Left renal pelvis (tissue), 4 donors: ENCODE measurements around the gene ZNF569. TPM values are rescaled to one million over a fixed set of nuclear protein-coding genes. Genes with fewer than 3 reads are reported as not detected.

ENCODE experiments used
- DNase-seq, 4 donors: peaks; one replicate each; pipeline ENCODE4 v3.0.0-alpha.2; 2013; ENCODE audit warnings: low read depth in 4 of 4, low spot score in 3 of 4
- polyA plus RNA-seq, 4 donors: library from polyadenylated mRNA; unstranded; fragments of 120-200 nt; gene quantifications; one replicate each; pipeline ENCODE4 v1.2.1, GENCODE V29; 2013; ENCODE audit not compliant: insufficient read length in 4 of 4

ZNF569 gene
- 10 to 100 TPM in 3 of 4 donors, 1 to 10 TPM in 1; 10.0 to 17.7 (median 12.1) TPM for polyA plus RNA-seq

- peak; percentile 83 to 92 (median 88) for DNase-seq
Observed at GRCh38 chr19:37466798-37467607, at the start of gene ZNF569. ZNF569 (minus strand) TSS chr19:37467444; CDS start chr19:37444921, 22,523 bp downstream.

DNA sequence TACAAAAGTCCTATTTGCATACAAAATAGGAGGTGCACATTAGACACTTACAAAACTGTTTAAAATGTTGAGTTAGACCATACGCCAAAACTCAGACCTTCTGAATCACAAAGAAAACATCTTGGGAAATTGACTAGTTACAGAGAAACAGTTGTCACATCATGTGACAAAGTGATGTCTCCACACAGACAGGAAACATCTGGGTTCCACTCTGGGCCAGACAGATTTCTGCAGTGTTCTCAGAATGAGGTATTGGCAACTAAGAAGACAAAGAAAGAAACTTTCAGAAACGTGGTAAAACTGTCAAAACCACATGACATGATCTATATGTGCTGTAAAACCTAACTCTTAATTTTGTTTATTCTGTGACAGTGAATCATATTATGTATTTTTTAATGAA is 46.2 kb upstream of the ZNF569 start:
- no peak for DNase-seq

GRCh38 chr19:37511821-37512220 is 44.6 kb upstream of the ZNF569 start:
- DNase-seq, result no peak

GRCh38 chr19:37511186-37511585 is 43.9 kb upstream of the ZNF569 start:
- DNase-seq, result no peak

DNA sequence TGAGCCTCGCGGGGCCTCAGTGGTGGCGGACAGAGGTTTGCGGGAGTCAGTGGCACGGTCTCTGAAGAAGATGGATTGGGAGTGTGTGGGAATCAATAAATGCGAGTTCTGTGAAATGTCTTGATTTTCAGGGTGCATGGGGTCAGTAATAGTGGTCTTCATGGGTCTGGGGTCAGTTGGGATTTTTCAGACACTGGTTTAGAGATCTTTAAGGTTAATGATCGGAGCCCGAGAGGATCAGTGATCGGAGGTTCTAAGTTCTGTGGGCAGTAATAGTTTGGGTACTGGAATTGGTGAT is 39.9 kb upstream of the ZNF569 start:
- no peak for DNase-seq

DNA sequence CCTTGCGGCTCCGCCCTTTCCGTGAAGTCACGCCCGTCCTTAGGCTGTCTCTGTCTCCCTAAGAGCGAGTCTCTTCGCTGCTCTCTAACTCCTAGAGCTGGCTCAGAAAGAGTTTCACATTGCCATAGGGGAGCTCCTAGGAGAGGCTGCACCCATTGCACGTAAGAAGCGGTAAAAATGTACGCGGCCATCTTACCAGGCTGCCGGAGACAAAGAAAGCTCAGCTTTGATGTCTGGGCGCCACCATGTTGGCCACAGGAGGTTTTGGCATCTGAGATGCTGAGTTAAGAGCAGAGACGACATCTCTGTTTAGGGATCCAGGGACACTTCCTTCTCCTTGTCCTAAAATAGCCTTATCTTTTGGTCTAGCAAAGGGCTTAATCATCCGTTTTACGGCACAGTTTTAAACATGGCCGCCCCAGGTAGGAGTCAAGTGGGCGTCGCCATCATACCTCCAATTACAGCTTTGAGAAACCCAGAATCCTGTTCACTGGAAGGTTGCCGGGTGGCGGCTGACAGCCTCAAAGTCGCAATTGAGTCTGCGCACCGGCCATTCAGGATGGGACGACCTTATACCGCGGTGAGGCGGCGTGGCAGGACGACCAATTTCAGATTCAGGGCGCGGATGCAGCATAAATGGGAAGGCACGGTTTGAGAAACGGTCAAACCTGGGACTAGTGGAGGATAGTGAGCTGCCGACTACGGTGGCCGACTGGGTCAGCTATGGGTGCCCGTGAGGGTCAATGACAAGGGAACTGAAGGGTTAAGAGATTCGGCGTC is 39.3 kb upstream of the ZNF569 start, which contains the start of gene ZNF793:
Gene ZNF793, plus strand, starts transcription at position 553 of the 780 bp plus-strand sequence. CDS start 16,501 bp downstream, outside the sequence.
- peak; percentile 78 to 86 (median 82) for DNase-seq

DNA sequence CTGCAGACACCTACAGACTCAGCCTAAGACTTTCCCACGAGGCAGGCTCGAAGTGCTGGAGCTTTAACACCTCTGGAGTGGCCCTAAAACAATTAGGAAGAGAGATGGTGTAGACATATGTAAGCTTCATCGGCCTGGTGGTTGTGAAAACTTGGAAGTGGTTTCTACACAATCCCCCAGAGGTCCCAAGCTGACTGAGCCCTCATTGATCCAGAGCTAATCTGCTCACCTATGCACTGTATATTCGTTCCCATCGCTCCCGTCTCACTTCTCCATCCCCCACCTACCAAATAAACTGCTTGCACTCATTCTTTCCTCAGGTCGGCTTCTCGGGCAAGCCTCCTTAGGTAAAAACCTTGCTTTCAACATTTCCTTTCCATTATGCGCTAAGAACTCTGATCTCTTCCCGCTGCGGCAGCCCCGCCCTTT is 38.7 kb upstream of the ZNF569 start:
- DNase-seq, result no peak

DNA sequence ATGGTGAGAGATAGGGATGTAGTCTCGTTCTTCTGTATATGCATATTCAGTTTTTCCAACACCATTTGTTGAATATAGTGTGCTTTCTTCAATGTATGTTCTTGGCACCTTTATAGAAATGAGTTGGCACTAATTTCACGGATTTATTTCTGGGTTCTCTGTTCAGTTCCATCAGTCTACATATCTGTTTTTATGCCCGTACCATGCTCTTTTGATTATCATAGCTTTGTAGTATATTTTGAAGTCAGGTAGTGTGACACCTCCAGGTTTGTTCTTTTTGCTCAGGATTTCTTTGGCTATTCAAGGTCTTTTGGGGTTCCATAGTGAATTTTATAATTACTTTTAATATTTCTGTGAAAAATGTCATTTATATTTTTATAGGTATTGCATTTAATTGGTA is 25.0 kb upstream of the ZNF569 start:
- no peak for DNase-seq

DNA sequence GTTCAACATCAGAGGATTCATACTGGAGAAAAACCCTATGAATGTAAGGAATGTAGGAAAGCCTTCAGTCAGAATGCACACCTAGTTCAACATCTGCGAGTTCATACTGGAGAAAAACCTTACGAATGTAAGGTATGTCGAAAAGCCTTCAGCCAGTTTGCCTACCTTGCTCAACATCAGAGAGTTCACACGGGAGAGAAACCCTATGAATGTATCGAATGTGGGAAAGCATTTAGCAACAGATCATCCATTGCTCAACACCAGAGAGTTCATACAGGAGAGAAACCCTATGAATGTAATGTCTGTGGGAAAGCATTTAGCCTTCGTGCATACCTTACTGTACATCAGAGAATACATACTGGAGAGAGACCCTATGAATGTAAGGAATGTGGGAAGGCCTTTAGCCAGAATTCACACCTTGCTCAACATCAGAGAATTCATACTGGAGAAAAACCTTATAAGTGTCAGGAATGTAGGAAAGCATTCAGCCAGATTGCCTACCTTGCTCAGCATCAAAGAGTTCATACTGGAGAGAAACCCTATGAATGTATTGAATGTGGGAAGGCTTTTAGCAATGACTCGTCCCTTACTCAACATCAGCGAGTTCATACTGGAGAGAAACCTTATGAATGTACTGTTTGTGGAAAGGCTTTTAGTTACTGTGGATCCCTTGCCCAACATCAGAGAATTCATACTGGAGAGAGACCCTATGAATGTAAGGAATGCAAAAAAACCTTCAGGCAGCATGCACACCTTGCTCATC is 17.3 kb upstream of the ZNF569 start:
- DNase-seq, result no peak

DNA sequence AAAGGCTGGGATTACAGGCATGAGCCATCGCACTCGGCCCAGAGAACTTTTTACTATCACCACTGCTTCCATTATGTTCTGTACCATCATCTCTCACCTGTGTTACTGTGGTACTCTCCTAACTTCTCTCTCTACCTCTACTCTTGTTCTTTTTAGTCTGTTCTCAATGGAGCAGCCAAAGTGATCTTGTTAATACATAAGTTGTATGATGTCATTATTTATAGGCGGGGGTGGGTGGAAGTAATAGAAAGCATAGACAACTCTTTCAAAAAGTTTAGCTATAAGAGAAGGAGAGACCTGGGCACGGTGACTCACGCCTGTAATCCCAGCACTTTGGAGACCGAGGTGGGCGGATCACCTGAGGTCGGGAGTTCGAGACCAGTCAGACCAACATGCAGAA is 4.9 kb upstream of the ZNF569 start:
- no peak for DNase-seq

GRCh38 chr19:37470216-37470615 is 3.0 kb upstream of the ZNF569 start:
- no peak for DNase-seq

- DNase-seq, result peak; percentile 81 to 85 (median 82)
Observed at GRCh38 chr19:37468961-37469777, 1.9 kb upstream of the ZNF569 start, which contains the start of gene ZNF570. ZNF570 (plus strand) TSS chr19:37469356; CDS start chr19:37470355, 999 bp downstream.

DNA sequence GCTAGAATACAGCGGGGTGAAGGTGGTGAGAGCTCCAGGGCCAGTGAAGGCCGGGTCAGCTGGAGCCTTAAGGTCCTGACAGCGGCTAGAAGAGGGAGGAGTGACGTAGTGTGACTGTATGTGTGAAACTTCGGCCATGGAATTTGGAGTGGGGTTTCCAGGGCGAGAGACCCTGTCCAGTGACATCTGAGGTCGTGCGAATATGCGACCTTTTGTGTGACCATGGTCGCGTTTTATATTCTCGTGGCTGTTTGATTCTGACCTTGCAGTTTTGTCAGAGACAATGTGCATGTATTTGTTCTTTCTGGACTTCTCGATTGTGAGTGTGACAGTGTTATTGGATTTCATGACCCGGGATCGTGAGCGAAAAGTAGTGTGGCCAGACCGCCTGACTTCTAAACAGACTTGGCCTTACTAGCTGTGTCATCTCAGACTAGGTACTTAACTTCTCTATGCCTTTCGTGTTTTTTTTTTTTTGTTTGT is 405 bp upstream of the ZNF569 start:
- no peak for DNase-seq

DNA sequence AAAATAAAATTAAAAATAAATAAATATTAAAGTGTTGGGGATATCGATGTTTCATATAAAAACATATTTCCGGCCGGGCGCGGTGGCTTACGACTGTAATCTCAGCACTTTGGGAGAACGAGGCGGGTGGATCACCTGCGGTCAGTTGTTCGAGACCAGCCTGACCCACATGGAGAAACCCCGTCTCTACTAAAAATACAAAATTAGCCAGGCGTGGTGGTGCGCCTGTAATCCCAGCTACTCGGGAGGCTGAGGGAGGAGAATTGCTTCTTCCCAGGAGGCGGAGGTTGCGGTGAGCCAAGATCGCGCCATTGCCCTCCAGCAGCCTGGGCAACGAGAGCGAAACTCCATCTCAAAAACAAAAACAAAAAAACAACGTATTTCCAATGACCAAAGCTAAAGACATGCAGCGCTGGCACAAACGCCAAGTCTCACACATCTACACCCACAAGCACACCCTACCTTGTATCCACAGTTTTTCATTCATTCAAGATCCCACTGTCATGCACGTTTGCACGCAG is 907 bp downstream of the ZNF569 start:
- DNase-seq, result no peak

DNA sequence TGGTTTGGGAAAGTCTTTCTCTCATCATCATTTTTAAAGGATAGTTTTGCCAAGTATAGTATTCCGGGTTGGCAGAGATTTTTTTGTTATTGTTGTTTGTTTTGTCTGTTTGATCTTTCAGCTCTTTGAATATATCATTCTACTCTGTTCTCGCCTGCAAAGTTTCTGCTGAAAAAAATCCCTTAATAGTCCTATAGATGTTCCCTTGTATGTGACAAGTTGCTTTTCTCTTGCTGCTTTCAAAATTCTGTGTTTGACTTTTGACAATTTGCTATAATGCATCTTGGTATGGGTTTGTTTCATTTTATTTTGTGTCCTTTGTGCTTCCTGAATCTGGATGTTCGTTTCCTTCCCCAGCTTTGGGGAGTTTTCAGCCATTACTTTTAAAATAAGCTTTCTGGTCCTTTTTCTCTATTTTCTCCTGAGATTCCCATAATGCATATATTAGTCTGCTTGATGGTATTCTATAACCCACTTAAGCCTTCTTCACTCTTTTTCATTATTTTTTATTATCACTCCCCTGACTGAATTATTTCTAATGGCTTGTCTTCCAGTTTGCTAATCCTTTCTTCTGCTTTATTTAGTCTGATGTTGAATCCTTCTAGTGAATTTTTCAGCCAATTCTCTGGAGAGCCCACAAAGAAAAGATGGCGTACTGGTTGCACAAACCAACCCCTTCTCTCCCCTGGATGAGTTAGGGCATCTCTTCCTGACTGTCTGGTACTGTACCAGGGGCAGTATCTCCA is 14.6 kb downstream of the ZNF569 start:
- DNase-seq, result no peak

DNA sequence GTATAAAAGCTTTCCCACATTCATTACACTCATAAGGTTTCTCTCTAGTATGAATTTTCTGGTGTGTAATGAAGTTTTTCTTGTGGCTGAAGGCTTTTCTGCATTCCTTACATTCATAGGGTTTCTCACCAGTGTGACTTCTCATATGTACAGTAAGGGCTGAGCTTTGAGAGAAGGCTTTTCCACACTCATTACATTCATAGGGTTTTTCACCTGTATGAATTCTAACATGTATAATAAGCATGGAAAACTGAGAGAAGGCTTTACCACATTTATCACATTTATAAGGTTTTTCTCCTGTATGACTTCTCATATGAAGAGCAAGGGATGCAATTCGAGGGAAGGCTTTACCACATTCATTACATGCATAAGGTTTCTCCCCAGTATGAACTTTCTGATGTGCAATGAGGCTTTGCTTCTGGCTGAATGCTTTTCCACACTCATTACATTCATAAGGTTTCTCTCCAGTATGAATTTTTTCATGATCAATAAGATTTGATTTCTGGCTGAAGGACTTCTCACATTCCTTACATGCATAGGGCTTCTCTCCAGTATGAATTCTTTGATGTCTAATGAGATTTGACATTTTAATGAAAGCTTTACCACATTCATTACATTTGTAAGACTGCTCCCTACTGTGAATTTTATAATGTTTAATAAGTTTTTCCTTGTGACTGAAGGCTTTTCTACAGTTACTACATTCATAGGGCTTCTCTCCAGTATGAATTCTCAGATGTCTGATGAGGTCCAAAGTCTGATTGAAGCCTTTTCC is 53.7 kb downstream of the ZNF569 start:
- no peak for DNase-seq

GRCh38 chr19:37412700-37413099 is 54.5 kb downstream of the ZNF569 start:
- no peak for DNase-seq
